ENCODE results near the gene KRIT1.

- TF ChIP-seq CTCF (IDR thresholded peaks at IDR 0.05) = peak; percentile 20
- peak; percentile 22 for TF ChIP-seq EZH2phosphoT487 (IDR thresholded peaks at IDR 0.05)
- TF ChIP-seq EZH2 (IDR thresholded peaks at IDR 0.05) = no peak
Measured at GRCh38 chr7:92245487-92246359, at the start of gene KRIT1, which contains the start of gene ANKIB1.
